PC-3 (cell line): Measurements from ENCODE around the gene ODC1. TPM values are rescaled to one million over a fixed set of nuclear protein-coding genes. Genes with fewer than 3 reads are reported as not detected.
"Not testable (repeated sequence)": the region's sequence is repeated elsewhere in the genome, so short reads cannot be mapped to it uniquely, and the experiment has no call there.

Experiments
- ATAC-seq: fragments of 200-7000 bp; cut with Tn5 transposase; 2 replicates; pipeline ENCODE4 v1.9.1; 2020; ENCODE audit warnings: mild to moderate bottlenecking, moderate library complexity
- BruUV-seq: library from RNA; stranded (reverse); fragments of 400-500 nt; replicated peaks from 2 replicates; lab custom pipeline; 2021; lab: Mats Ljungman, UMichigan
- CTCF ChIA-PET: fragments of 300-600 bp; sonication (Branson Sonifier 250); formaldehyde crosslinking; loops from one replicate; lab custom pipeline; 2022; ENCODE audit warnings: antibody characterized with exemption; lab: Charles Lee
- POLR2A ChIA-PET: fragments of 300-600 bp; sonication (Branson Sonifier 250); formaldehyde crosslinking; loops from one replicate; lab custom pipeline; 2022; ENCODE audit warnings: antibody characterized with exemption; ENCODE audit not compliant: unreplicated experiment; lab: Charles Lee
- DNase-seq: peaks from one replicate; pipeline ENCODE4 v3.0.0-alpha.2; 2015
- H2AFZ ChIP-seq: fragments of 300-600 bp; sonication (generic); 2 replicates; pipeline ENCODE4 v1.6.0; 2016; ENCODE audit warnings: antibody characterized with exemption, low read length
- H3F3A ChIP-seq: fragments of 300-600 bp; sonication (generic); one replicate; pipeline ENCODE4 v1.6.0; 2017; ENCODE audit warnings: antibody characterized with exemption, low read length, control low read depth, mild to moderate bottlenecking; ENCODE audit not compliant: unreplicated experiment
- H3K27ac ChIP-seq: fragments of 300-600 bp; sonication (generic); 2 replicates; pipeline ENCODE4 v1.5.1; 2016; ENCODE audit warnings: mild to moderate bottlenecking, low read length
- H3K27me3 ChIP-seq: fragments of 300-600 bp; sonication (generic); 2 replicates; pipeline ENCODE4 v1.6.1; 2016; ENCODE audit warnings: low read length, mixed read lengths
- H3K36me3 ChIP-seq: fragments of 300-600 bp; sonication (generic); 2 replicates; pipeline ENCODE4 v1.6.1; 2016; ENCODE audit warnings: low read depth, mixed run types, low read length, mixed read lengths
- H3K4me1 ChIP-seq: fragments of 300-600 bp; sonication (generic); 2 replicates; pipeline ENCODE4 v1.5.1; 2016; ENCODE audit warnings: low read length; ENCODE audit not compliant: insufficient read depth
- H3K4me2 ChIP-seq: fragments of 300-600 bp; sonication (generic); 2 replicates; pipeline ENCODE4 v1.6.0; 2016; ENCODE audit warnings: low read length
- H3K4me3 ChIP-seq: fragments of 300-600 bp; sonication (generic); 2 replicates; pipeline ENCODE4 v1.5.1; 2016; ENCODE audit warnings: mild to moderate bottlenecking, low read length, mixed read lengths
- H3K79me2 ChIP-seq: fragments of 300-600 bp; sonication (generic); 2 replicates; pipeline ENCODE4 v1.6.1; 2017; ENCODE audit warnings: low read length, mixed read lengths
- H3K9ac ChIP-seq: fragments of 300-600 bp; sonication (generic); 2 replicates; pipeline ENCODE4 v1.6.0; 2016; ENCODE audit warnings: mild to moderate bottlenecking, low read length
- H3K9me2 ChIP-seq: fragments of 300-600 bp; sonication (generic); replicated peaks from 2 replicates; pipeline ENCODE4 v1.6.1; 2016; ENCODE audit warnings: mixed run types, low read length, mixed read lengths
- H3K9me3 ChIP-seq: fragments of 300-600 bp; sonication (generic); 2 replicates; pipeline ENCODE4 v1.6.1; 2016; ENCODE audit warnings: low read length, mixed read lengths
- H4K20me1 ChIP-seq: fragments of 300-600 bp; sonication (generic); 2 replicates; pipeline ENCODE4 v1.6.1; 2016; ENCODE audit warnings: low read length, mixed read lengths
- EZH2 ChIP-seq: fragments of 300-600 bp; sonication (generic); IDR thresholded peaks from one replicate; pipeline ENCODE4 v1.6.1; 2017; ENCODE audit warnings: antibody characterized with exemption, mild to moderate bottlenecking, low read length; ENCODE audit not compliant: unreplicated experiment
- EZH2phosphoT487 ChIP-seq: fragments of 300-600 bp; sonication (generic); IDR thresholded peaks from 2 replicates; pipeline ENCODE4 v1.6.1; 2018; ENCODE audit warnings: mild to moderate bottlenecking, antibody characterized with exemption, low read length, borderline replicate concordance
- intact Hi-C: fragments of 100-400 bp; cut with micrococcal nuclease; formaldehyde crosslinking; loops from 2 replicates; pipeline ENCODE4 v1.9.0; 2023
- total RNA-seq: library from RNA; depleted of rRNA; stranded (reverse); fragments of >200 nt; gene quantifications from 2 replicates; pipeline ENCODE4 v1.2.3, GENCODE V29; 2014
- TF ChIP-seq, protein P1 (sequence below): fragments of 300-600 bp; sonication (generic); conservative IDR thresholded peaks from 2 replicates; pipeline ENCODE4 v1.5.1; 2017; ENCODE audit warnings: antibody characterized with exemption, low read depth, mild to moderate bottlenecking, low read length

The ODC1 gene
- total RNA-seq, 1 experiment from 2014 or later: 712 TPM

DNA sequence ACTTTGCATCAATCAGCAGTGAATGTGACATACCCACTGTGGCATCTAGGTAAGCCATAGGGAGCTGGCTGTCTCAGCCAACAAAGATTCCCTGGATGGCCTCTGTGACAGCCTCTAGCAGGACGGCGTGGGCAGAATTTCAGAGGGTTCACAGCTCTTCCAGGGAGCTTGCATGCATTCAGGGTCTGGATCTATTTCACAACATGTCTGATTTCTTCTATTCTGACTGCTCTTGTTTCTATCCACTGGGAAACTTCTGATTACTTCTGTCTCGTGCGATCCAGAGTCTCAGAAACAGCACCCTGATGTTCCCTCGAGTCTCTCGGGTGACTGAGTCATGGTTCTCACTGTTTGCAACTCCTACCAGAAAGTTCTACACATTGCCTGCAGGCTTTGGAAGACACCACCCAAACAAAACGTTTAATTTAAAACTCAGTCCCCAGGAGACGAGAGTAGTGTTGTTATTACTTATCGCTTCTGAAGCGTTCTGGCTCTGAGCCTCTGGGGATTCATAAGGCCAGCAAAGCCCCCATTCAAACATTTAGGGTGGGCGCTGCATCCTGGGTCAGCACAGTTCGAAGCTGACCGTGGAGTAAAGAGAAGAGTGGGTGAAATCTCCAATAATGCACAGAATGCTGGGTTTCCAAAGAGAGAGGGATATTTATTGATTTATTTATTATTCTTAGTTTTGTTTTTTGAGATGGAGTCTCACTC is 41.9 kb upstream of the ODC1 start:
- CTCF ChIA-PET: no interaction called here
- no peak overlapping the region for H3K4me3 ChIP-seq
- BruUV-seq: no TSS peak
- H3K9me3 ChIP-seq: no peaks in the 10 kb centered on the region
- intact Hi-C loops: loop anchor here (5.0 kb wide), 1 partner anchor 172 kb away; no protein-coding TSS in a partner anchor
- H3K4me2 ChIP-seq: no peak overlapping the region
- DNase-seq (no peak), ATAC-seq (no peak)
- H3K79me2 ChIP-seq: no peaks in the 10 kb centered on the region
- H2AFZ ChIP-seq: no peak overlapping the region
- POLR2A ChIA-PET: no interaction called here
- H3K36me3 ChIP-seq: no peaks in the 10 kb centered on the region
- H4K20me1 ChIP-seq: no peaks in the 10 kb centered on the region
- H3F3A ChIP-seq: no peaks in the 10 kb centered on the region
- no peak overlapping the region for H3K27ac ChIP-seq
- H3K4me1 ChIP-seq: peaks cover 32% of the 10 kb centered on the region
- no peaks in the 10 kb centered on the region for H3K27me3 ChIP-seq
- TF ChIP-seq EZH2phosphoT487 (no peak), EZH2 (no peak)
- TF ChIP-seq, protein P1, sequence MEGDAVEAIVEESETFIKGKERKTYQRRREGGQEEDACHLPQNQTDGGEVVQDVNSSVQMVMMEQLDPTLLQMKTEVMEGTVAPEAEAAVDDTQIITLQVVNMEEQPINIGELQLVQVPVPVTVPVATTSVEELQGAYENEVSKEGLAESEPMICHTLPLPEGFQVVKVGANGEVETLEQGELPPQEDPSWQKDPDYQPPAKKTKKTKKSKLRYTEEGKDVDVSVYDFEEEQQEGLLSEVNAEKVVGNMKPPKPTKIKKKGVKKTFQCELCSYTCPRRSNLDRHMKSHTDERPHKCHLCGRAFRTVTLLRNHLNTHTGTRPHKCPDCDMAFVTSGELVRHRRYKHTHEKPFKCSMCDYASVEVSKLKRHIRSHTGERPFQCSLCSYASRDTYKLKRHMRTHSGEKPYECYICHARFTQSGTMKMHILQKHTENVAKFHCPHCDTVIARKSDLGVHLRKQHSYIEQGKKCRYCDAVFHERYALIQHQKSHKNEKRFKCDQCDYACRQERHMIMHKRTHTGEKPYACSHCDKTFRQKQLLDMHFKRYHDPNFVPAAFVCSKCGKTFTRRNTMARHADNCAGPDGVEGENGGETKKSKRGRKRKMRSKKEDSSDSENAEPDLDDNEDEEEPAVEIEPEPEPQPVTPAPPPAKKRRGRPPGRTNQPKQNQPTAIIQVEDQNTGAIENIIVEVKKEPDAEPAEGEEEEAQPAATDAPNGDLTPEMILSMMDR: no peak
- H3K9me2 ChIP-seq: no peaks in the 10 kb centered on the region
- no peak overlapping the region for H3K9ac ChIP-seq

- H3K4me1 ChIP-seq: peaks cover 20% of the 10 kb centered on the region
- DNase-seq, H3F3A ChIP-seq, H3K4me2 ChIP-seq, ATAC-seq, POLR2A ChIA-PET, H3K9me3 ChIP-seq, H3K79me2 ChIP-seq, H3K27ac ChIP-seq, H3K36me3 ChIP-seq, H3K9ac ChIP-seq, H3K4me3 ChIP-seq, H4K20me1 ChIP-seq, intact Hi-C loops, H3K27me3 ChIP-seq, H3K9me2 ChIP-seq, CTCF ChIA-PET, BruUV-seq, H2AFZ ChIP-seq: not testable (repeated sequence)
Measured at GRCh38 chr2:10488142-10488541, 40.0 kb upstream of the ODC1 start.

- H3F3A ChIP-seq, CTCF ChIA-PET: not testable (repeated sequence)
Measured at GRCh38 chr2:10487741-10488104, 39.6 kb upstream of the ODC1 start.

More at GRCh38 chr2:10487741-10488104, 39.6 kb upstream of the ODC1 start:
- POLR2A ChIA-PET, H3K79me2 ChIP-seq, DNase-seq, BruUV-seq, H3K36me3 ChIP-seq, H4K20me1 ChIP-seq, H2AFZ ChIP-seq, ATAC-seq, H3K9me3 ChIP-seq, H3K27me3 ChIP-seq, H3K4me3 ChIP-seq, intact Hi-C loops, H3K9me2 ChIP-seq, H3K4me2 ChIP-seq: not testable (repeated sequence)
- H3K27ac ChIP-seq: peak overlapping the region; percentile 42
- H3K4me1 ChIP-seq: peaks cover 16% of the 10 kb centered on the region
- H3K9ac ChIP-seq: peak overlapping the region; percentile 22; the same call in 1 of the 2 replicates
